Right ventricle myocardium inferior (tissue), 1 donor: ENCODE measurements around the gene SELENOS. TPM values are rescaled to one million over a fixed set of nuclear protein-coding genes. Genes with fewer than 3 reads are reported as not detected.

Experiments
- ATAC-seq: fragments of 200-7000 bp; cut with Tn5 transposase; one replicate; pipeline ENCODE4 v1.9.1; 2020; ENCODE audit warnings: mild to moderate bottlenecking, moderate library complexity
- DNase-seq: peaks from one replicate; pipeline ENCODE4 v3.0.0; 2021; ENCODE audit errors: missing footprints
- intact Hi-C: fragments of 100-400 bp; cut with DNase I; formaldehyde crosslinking; loops from one replicate; pipeline ENCODE4 v1.11.0; 2022
- long read RNA-seq: library from polyadenylated mRNA; unstranded; transcript quantifications from one replicate; pipeline ENCODE4 v2.0.0, GENCODE V29; 2021
- total RNA-seq: library from RNA; stranded (reverse); fragmentation: NEBNext Ultra II Directional; extraction: Animal tissue kit (Norgen Biotek cat#: 25700); gene quantifications from one replicate; pipeline ENCODE4 v1.2.1, GENCODE V29; 2021
- donor health status: DM: no; HTN: yes; CAD: no; lungs with severe emphysema.

SELENOS gene, protein sequence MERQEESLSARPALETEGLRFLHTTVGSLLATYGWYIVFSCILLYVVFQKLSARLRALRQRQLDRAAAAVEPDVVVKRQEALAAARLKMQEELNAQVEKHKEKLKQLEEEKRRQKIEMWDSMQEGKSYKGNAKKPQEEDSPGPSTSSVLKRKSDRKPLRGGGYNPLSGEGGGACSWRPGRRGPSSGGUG
- total RNA-seq: 42.1 TPM
- long read RNA-seq, transcript SELENOS-203 (6 exons, 1,188 nt): major isoform, 34 of 37 reads
- long read RNA-seq, partial matches to known transcripts: 1 of 37 reads
- long read RNA-seq, other reads (novel, unspliced or antisense): 2 of 37 reads

DNA sequence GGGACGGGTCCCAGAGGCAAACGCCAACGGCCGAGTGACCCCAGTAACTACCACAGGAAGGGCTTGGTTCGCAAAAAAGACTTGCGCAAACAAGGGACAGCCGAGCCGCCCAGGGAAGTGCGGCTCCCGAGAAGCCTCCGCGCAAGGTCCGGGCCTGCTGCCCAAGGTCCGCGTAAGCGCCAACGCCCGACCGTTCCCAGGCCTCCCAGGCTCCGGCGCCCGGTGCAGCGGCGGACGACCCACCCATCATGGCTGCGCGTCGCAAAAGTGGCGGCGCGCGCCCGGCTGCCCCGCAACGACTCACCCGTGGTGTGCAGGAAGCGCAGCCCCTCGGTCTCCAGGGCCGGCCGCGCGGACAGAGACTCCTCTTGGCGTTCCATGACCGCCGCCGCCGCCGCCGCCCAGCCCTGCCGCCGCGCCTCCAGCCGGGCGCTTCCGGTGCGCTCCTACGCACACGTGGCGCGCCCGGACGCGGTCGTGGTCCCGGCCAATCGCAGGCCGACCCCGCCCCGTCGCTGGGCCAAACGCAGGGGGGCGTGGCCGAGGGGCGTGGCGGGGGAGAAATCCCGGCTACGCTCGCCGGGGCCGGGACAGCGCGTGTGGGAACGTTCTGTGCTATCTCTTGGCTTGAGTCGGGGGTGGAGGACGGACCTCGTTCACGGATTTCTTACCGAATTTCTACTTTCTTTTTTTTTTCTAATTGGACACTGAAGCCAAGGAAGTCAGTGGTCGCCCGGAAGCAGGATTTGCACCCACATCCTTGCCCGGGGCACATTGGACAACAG lies at the start of gene SELENOS:
Gene SELENOS, minus strand, starts transcription at position 448 of the 785 bp plus-strand sequence. Its CDS starts 68 bp downstream, at position 380.
- intact Hi-C loops: no loop called here
- DNase-seq (peak; percentile 97), ATAC-seq (peak; percentile 97)

DNA sequence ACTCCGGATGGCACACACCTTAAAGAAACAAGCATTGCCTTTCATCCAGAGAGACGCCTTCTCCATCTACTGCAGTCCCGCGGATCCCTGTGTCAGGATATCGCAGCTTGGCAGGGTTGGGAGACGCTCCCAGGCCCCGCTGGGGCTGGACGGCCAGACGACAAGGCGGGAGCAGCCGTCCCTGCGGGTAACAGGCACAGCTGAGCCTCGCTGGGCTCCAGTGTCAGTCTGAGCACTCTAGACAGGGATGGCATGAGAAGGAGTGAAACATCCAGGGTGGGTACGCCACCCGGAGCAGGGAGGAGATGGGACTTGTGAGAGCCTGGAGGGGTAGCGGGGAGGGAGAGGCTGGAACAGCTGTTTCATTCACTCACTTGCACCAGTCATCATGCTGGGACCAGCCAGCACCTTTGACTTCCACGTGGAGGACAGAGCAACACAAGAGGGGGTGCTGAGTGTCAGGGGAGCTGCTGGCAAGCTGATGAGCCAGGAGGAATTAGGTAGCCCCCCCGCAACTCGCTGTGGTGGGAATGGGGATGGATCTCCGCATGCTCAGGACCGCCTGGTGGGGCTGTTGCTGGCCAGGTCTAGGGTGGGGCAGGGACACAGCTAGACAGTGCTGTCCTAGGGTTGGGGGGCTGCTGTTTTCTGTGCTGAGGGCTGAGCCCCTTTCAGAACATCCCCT lies 49.3 kb upstream of the SELENOS start:
- no peak for ATAC-seq
- DNase-seq: no peak
- intact Hi-C loops: no loop called here

DNA sequence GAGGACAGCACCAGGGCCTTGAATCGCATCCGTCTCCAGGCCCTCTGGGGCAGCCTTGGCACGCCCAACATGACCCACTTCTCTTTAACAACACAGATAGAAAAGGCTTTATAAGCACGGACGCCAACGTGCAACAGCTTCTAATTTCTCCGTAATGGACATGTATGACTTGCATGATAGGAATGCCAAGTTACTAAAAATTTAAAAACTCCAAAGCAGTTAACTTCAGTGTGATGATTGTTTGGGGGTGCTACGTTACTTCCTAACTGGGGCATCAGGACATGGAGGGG lies 48.7 kb upstream of the SELENOS start:
- intact Hi-C loops: no loop called here
- no peak for DNase-seq
- no peak for ATAC-seq

DNA sequence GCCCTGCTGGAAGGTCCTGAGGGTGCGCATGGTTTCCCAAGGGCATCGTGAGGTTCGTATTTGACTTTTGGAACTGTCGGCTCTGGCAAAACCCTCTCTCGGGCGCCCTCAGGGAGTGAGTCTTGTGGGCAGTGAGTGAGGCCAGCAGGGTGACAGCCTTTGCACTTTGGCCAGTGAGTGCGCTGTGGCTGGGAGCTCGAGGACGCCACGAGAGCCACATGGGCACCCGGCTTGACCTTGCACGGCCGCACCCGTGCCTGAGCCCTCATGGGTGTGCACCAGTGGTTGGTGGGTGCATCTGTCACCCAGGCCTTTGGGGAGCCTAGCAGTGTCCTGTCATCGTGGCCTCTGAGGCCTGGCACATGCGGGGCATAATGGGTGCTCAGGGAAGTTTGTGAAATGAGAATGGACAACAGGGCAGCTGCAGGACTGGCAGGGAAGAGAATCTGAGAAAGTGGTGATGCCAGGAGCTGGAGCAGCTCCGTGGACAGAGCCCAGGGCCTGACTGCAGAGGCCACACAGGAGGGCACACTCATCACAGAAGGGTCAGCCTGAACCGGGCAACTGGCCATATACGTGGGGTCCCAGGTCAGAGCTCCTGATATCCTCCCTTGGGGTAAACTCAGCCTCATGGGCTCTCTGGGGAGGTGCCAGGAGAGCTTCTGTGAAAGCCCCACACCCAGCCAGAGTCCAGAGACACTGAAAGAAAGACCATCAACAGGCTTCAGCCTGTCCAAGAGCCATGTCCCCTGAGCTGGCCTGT lies 48.2 kb upstream of the SELENOS start:
- DNase-seq (no peak), ATAC-seq (no peak)
- intact Hi-C loops: no loop called here

DNA sequence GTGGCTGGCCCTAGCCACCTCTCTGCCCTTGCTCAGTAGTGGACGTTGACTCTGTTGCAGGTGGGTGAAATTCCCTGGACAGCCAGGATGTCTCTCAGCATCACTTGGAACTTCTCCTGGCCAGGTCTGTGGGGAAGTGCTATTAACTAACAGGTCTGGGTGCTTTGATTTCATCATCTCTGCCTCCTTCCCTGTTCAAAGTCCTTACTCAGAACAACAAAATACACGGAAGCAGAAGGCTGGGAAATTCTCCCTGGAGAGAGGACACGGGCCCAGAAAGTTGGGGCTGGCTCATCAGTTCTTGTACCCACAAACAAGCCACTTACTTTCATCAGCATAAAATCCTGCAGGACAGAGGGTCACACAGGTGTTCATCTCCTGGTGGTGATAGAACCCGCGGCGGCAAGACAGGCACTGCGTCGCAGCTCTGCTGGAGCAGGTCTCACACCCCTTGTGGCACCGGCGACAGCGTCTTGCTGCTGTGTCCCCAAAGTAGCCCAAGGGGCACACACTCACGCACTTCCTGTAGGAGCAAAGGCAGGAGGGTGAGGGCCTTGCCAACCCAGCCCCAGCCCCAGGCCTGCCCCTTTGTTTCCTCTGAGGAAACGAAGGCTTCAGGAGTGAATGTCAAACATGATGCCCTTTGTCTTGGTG lies 47.4 kb upstream of the SELENOS start:
- DNase-seq: no peak
- intact Hi-C loops: no loop called here
- no peak for ATAC-seq

DNA sequence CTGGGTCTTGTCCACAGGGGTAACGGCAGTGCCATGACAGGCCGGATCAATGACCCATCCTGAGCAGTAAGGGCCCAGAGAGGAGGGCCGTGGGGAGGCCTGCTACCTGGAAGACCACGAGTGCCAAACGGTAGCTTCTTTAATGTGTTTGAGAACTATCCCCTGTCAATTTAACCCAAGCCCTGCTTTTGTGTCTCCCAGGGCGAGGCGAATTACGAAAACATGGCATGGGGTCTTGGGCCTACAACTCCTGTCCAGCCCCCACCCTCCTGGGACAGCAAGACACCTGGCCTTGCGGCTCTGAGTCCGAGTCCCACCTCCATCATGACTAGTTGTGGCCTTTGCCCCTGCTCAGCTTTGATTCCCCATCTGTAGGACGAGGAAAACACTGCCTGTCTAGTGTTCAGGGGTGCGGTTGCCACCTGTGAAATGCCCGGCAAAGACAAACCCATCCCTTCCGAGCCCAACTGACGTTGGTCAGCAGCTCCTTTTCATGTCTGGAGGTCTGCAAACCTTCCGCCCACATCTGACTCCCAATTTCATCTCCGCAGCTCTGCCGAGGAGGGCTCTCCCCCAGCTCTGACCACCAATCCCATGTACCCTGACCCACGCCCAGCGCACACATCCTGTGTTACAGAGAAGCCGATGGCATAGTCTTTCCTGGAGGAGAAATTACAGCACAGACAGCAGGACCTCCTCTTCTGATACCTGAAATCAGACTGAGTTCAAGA lies 46.7 kb upstream of the SELENOS start:
- DNase-seq: no peak
- ATAC-seq: no peak
- intact Hi-C loops: no loop called here

DNA sequence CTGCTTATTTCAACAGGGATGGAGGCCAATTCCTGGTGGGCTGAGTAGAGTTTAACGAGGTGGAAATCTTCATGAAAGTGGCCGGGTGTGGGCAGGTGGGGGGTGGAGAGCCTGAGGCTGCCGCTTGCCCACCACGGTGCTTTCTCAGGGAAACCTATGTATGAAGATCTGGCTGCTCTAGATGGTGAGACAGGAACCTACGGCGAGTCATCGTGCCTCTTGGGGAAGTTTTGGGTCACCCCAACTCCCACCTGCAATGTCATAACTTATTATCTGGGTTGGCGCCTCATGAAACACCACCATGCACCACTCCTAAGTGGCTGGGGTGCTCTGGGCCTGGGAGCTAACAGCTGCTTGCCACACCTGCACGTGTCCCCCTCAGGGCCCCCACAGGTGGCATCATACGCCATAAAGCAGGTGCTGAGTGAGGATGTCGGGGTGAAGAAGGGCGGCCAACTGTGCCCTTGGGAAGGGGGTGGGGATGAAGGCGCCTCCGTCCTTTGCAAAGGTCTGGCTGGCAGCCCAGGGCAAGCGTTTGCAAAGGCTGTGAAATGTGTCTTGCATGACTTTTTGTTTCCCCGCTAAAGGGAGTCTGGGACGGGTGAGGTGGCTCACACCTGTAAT lies 45.7 kb upstream of the SELENOS start:
- DNase-seq: no peak
- ATAC-seq: no peak
- intact Hi-C loops: no loop called here

DNA sequence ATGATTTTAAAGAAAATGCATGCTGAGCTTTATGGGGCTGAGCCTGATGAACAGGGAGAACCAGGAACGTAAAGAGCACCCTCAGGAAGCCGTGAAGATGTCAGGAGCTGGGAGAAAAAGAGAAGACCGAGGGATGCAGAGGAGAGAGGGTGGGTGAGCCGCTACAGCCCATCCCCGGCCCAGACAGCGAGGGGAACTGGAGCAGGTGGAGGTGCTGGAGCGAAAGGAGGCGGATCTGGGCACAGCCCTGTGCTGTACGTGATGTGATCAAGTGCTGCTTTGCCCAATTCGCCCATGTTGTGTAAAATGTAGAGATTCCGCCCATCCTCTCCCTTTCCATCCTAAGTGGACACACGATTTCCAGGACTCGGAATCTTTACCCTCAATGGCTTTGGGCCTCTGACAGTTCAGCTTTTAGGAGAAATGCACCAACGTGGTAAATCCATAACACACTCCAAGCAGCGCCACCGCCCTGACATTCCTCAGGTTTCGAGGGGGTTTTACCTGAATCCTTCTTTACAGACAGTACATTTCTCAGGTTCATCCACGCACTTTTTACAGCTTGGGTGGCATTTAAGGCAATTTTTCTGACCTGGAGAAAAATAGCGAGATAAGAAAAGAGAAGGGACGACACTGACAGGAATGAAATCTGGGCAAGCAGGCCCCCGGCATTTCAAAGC lies 44.9 kb upstream of the SELENOS start:
- intact Hi-C loops: no loop called here
- DNase-seq (no peak), ATAC-seq (no peak)

DNA sequence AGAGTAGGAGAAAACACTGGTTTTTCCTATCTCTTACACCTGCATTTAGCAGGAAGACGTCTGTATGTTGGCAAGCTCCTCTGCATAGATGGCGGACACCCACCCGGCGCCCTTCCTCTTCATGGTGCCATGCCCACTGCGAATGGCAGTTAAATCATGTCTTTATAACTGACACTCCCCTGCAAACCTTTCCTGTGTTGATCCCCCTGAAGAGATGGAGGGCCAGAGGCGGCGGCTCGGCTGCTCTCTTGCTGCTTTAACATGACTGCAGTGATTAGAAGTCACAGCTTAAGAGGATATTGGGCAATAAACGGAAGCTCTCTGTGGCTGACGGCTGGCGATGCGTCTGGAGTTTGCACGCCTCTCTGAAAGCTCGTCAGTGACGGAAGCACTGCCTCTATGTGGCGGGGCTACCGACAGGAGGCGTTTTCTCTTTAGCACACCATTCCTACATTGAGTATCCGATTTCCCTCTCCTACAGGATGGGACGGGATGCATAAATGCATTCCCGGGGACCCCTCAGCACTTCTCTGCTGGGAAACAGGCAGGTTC lies 43.3 kb upstream of the SELENOS start:
- DNase-seq: peak; percentile 83
- intact Hi-C loops: no loop called here
- ATAC-seq: peak; percentile 30

DNA sequence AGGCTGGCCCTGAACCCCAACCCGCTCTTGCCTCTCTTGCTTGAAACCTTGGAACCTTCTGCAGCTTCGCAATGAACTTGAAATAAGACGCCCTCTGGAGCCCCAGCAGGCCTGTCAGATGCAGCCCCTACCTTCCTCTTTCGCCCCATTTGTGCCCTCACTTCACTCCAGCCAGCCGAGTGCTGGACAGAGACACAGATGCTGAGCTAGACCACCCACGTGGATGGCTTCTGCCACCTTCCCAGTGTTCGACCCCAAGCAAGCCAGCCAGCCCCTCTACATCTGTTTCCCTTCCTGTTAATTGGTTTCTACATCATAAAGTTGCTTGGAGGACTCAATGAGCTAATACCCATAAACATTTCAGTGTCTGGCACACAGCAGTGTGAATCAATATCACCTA lies 41.6 kb upstream of the SELENOS start:
- ATAC-seq (no peak), DNase-seq (no peak)
- intact Hi-C loops: no loop called here

DNA sequence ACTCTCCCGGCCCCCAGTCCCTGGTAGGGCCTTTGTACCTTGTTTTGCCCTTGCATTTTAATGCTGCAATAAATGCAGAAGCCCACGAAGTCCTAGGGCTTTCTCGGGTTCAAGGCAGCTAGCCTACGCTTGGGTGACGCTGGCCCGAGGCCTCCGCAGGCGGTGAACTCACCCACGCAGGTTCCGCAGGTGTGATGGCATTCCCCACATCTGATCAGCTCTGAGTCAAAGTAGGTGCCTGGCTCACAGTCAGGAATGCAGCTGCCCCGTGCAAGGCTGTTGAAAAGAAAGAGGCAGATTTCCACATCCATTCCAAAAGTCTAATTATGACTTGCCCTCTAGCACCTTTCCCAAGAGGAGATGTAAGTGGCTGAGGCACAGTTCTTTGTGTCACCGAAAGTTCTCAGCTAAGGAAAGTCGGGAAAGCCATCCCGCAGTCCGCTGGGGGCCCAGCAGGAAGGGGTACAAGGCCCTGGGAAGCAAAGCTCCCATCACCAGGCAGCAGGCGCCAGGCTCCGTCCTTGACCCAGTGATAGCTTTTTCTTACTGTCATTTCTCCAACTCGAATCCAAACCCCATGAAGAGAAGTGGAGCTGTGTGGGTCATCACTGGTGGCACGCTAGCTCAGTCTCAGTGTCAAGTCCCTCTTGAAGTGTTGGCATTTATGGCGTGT lies 41.0 kb upstream of the SELENOS start:
- DNase-seq: no peak
- ATAC-seq: no peak
- intact Hi-C loops: no loop called here

DNA sequence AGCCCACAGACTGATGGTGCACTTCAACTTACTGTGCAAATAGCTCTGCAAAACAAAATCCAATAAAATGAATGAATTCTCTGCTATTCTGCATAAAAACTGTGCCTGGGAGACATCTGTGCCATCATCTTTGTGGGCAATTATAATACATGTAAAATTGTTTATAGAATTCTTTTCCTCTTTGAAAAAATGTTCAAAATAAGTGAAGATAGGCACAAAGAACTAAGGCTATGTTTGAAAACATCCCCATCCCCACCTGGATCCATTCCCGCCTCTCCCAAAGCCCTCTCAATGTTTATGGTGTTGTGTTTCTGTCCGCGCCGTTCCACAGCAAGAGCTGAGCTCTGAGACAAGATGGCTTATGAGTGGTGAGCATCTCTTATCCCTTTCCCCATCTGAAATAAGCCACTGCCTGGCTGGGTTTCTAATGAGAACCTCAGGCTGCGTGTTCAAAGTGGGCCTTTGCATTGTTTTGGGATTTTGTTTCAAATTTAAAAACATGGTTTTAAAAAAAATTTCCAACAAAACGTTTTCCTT lies 40.1 kb upstream of the SELENOS start:
- ATAC-seq (no peak), DNase-seq (no peak)
- intact Hi-C loops: no loop called here

DNA sequence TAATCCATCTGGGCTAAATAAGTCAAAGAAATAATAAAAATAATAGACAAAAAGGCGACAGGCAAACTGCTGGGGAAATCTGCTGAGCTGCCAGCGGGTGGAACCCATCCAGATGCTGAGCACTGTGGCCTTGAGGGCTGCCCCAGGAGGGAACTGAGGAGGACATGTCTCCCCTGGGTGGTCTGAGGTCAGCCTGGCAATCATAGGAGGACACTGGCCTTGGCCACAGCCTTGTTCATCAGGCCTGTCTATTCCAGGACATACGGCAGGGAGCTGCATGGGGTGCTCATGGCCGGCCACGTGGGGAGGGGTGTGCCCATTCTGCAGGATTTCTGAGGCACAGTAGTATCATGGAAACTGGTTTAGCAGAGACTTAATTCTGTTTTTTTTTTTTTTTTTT lies 39.2 kb upstream of the SELENOS start:
- DNase-seq (no peak), ATAC-seq (no peak)
- intact Hi-C loops: no loop called here

DNA sequence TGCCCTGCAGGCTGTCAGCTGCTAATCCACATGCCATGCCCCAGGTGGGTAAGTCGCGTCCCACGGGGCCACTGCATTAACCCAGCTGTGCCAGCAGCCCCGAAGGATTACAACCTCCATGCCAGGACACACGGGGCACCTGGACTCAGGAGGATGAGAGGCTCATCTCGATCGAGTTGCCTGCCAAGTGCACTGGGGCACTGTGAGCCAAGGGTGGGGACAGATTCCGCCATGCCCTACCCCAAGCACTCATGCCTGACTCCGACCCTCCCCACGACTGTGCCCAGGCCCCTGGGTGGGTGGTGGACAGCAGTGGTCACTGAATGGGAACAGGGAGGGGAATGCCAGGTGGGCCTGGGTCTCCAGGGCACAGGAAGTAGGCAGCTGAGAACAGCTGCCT lies 38.5 kb upstream of the SELENOS start:
- DNase-seq (no peak), ATAC-seq (no peak)
- intact Hi-C loops: no loop called here

DNA sequence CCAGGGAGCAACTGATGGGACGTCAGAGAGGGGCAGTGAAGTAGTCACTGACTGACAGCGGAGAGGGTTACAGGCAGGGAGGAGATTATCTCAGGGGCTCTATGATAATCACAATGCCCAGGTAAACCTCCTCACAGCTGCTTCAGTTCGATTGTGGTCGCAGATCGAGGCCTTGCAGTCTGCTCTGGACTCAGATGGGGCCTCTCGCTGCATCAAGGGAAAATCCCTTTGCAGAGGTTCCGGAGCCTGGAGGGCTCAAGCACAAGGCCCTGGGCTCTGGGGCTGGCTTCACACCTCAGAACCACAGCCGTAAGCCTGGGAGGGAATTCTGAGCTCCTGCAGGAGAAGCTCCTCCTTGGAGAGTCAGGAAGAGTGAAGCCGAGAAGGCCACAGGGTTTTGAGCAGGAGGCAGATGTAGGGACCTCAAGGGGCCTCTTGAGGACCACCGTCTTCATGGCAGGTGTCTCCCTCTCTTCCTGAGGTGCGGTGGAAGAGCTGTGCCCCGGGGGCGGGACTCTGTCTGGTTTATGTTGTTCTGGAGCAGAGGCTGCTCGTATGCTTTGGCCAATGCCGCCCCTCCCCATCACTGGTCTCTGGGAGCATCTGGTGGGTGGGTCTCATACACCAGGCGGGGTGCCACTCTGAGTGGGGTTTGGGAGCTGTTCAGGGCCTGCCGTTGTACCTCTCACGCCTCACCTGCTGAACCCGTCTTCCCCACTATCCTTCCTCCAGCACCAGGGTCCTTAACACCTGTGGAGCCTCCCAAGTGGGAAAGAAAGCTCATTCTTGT lies 37.2 kb upstream of the SELENOS start:
- ATAC-seq (no peak), DNase-seq (no peak)
- intact Hi-C loops: no loop called here
